Loucy (cell line): ENCODE data around the gene LDHB.

Experiments
- CTCF ChIP-seq: fragments of 200-600 bp; sonication (generic); conservative IDR thresholded peaks from 2 replicates; pipeline ENCODE4 v1.5.1; 2014; ENCODE audit warnings: mild to moderate bottlenecking, antibody characterized with exemption, low read length
- EZH2phosphoT487 ChIP-seq: fragments of 200-600 bp; IDR thresholded peaks from 2 replicates; pipeline ENCODE4 v1.6.1; 2018; ENCODE audit warnings: antibody characterized with exemption, mild to moderate bottlenecking, moderate library complexity, borderline replicate concordance

DNA sequence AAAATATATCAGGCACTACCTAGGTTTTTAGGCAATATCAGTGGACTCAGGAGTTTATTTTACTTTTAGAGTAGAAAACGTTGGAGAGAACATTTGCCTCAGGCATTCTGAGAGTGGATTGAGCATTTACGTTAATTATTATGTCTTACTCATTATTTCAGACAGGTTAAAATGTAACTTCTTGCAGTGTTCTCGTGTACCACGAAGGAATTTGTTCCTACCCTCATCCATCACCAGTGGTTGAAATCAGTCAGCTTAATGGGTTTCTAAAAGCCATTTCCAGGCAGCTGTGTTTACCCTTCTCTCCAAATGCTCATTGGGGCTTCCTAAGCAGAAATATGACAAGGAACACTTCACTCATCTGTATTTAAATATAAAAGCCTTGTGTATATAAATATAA lies 9.1 kb upstream of the LDHB start:
- TF ChIP-seq CTCF, result no peak
- TF ChIP-seq EZH2phosphoT487, result no peak
